NCI-H2029 treated with DMSO at 0.1 percent for 48 hours (cell line): ENCODE data around the gene NFAT5.
"Not testable (repeated sequence)": the region's sequence is repeated elsewhere in the genome, so short reads cannot be mapped to it uniquely, and the experiment has no call there.

ENCODE experiments used
- DNase-seq: peaks from one replicate; lab custom pipeline; 2025; lab: John Stamatoyannopoulos, UW

The NFAT5 gene

GRCh38 chr16:69565671-69566239 lies at the start of gene NFAT5:
Gene NFAT5, plus strand, starts transcription at chr16:69565966. Its CDS starts 336 bp downstream, at chr16:69566302.
- DNase-seq = peak; percentile 12

- DNase-seq = not testable (repeated sequence)
These were observed 47.9 kb upstream of the NFAT5 start for GRCh38 chr16:69517914-69518313.

GRCh38 chr16:69520413-69520799 lies 45.4 kb upstream of the NFAT5 start:
- DNase-seq = no peak

- DNase-seq = no peak
These were observed 44.8 kb upstream of the NFAT5 start for GRCh38 chr16:69520800-69521602.

- DNase-seq = no peak
These were observed 43.7 kb upstream of the NFAT5 start for GRCh38 chr16:69522041-69522578.

- no peak for DNase-seq
These were observed 42.9 kb upstream of the NFAT5 start for GRCh38 chr16:69522732-69523404.

GRCh38 chr16:69523566-69524305 lies 42.0 kb upstream of the NFAT5 start:
- DNase-seq = no peak

GRCh38 chr16:69526831-69527655 lies 38.7 kb upstream of the NFAT5 start:
- DNase-seq = no peak

GRCh38 chr16:69531988-69532387 lies 33.8 kb upstream of the NFAT5 start:
- DNase-seq = no peak

GRCh38 chr16:69532641-69533455 lies 32.9 kb upstream of the NFAT5 start:
- no peak for DNase-seq

- no peak for DNase-seq
These were observed 31.0 kb upstream of the NFAT5 start for GRCh38 chr16:69534720-69535119.

GRCh38 chr16:69535123-69536050 lies 30.4 kb upstream of the NFAT5 start:
- no peak for DNase-seq

GRCh38 chr16:69537706-69538080 lies 28.1 kb upstream of the NFAT5 start:
- DNase-seq = no peak

GRCh38 chr16:69538808-69539207 lies 27.0 kb upstream of the NFAT5 start:
- DNase-seq = no peak

- DNase-seq = no peak
These were observed 22.8 kb upstream of the NFAT5 start for GRCh38 chr16:69542974-69543373.

- no peak for DNase-seq
These were observed 21.7 kb upstream of the NFAT5 start for GRCh38 chr16:69544088-69544487.

- not testable (repeated sequence) for DNase-seq
These were observed 19.1 kb upstream of the NFAT5 start for GRCh38 chr16:69546663-69547062.

- no peak for DNase-seq
These were observed 12.4 kb upstream of the NFAT5 start for GRCh38 chr16:69553332-69553731.

- no peak for DNase-seq
These were observed 11.3 kb upstream of the NFAT5 start for GRCh38 chr16:69554495-69554894.
